Transverse colon (tissue), 3 donors: Measurements from ENCODE around the gene PLCB1.

Experiments used
- CTCF ChIP-seq, 5 experiments: fragments of 200-600 bp in 3 of 5; fragments of 450-650 bp in 2 of 5; sonication (generic) in 3 of 5; IDR thresholded peaks; 1 replicate in 2 of 5; 2 replicates in 3 of 5; pipeline ENCODE4 v1.5.1; 2016 to 2017; ENCODE audit warnings: antibody characterized with exemption in 5 of 5, inconsistent platforms in 3 of 5, mild to moderate bottlenecking in 2 of 5, moderate library complexity in 1 of 5
- EP300 ChIP-seq: sonication (generic); formaldehyde crosslinking; IDR thresholded peaks from one replicate; pipeline ENCODE4 v1.6.1; 2017; ENCODE audit warnings: antibody characterized with exemption, low read depth

DNA sequence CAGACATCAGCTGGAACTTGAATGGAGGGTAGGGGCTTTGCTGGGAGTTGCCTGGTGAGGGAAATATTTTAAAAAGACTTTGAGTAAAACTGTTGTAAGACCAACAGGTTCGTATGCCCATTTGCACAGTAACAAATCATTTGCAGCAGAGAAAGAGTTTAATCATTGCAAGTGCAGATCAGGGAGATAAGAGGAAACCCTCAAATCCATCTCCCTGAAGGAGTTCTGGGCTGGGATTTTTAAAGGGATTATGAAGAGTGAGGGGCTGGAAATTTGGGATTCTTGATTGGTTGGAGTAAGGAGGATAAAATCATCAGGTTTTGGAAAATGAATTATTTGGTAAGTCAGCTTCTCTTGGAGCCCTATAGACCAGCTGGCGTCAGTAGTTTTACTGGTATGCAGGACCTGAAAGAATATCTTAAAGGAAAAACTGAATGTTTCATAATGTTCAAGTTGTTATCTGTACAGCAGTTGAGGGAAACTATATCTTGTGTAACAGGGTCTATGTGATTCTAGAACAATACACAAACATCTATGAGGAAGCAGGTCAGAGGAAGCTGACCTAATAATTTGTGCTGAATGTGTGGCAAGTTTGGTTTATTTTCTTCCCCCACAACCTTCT, 295.5 kb downstream of the PLCB1 start:
- TF ChIP-seq CTCF (IDR thresholded peaks at IDR 0.05), result no peak
- no peak for TF ChIP-seq EP300
